GM21515 (cell line): ENCODE results near the gene KCNA4.
A peak's percentile ranks its signal among the peaks of the same experiment; 100 is the strongest.
"Not testable (repeated sequence)": the region's sequence is repeated elsewhere in the genome, so short reads cannot be mapped to it uniquely, and the experiment has no call there.

Experiments used
- ATAC-seq: cut with Tn5 transposase; IDR thresholded peaks from one replicate; pipeline ENCODE4 v1.9.1; 2021; ENCODE audit not compliant: unreplicated experiment

KCNA4 gene

DNA sequence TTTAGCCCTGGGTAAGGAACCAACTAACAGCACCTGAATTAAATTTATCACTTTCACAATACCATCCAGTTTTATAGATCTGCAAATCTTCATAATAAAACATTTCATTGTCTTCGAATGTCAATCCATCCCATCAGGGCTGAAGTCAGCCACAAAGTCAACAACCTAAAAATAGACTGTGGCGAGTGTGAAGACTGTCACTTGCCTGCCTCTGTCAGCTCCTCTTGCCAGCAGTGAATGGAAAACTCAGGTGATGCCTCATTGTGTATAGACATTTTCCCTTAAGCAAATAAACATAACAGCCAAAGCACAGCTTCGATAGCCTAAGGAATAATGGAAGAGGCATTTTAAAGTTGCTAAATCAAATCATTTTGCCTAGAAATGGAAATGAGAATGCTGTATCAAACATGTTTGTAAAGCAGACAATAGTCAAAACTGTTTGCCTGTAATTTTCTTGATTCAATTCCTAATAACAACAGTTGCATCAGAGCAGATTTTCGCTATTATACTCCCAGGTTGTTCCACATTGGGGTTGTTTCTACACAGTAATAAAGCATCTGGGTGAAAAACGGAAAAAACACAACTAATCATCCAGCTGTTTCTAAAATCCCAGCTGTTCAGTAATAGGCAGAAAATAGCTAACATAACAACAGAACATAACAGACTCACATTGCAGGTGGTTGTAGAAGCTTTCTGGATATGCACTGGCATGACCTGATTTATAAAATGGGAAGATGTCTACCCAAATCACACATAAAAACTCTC lies 15.7 kb downstream of the KCNA4 start:
- no peak for ATAC-seq

DNA sequence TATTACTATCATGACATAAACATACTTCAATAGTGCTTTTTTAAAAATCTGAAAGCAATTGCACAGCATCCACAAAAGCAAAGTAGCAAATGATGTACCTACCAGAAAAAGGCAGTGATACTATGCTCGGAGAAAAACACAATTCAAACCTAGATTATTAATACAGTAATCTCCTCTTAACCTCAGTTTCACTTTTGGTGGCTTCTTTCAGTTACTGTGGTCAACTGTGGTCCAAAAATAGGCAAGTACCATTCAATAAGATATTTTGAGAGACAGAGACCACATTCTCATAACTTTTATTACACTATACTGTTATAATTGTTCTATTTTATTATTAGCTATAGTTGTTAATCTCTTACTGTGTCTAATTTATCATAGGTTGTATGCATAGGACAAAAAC lies 20.8 kb downstream of the KCNA4 start:
- ATAC-seq = peak; percentile 68

DNA sequence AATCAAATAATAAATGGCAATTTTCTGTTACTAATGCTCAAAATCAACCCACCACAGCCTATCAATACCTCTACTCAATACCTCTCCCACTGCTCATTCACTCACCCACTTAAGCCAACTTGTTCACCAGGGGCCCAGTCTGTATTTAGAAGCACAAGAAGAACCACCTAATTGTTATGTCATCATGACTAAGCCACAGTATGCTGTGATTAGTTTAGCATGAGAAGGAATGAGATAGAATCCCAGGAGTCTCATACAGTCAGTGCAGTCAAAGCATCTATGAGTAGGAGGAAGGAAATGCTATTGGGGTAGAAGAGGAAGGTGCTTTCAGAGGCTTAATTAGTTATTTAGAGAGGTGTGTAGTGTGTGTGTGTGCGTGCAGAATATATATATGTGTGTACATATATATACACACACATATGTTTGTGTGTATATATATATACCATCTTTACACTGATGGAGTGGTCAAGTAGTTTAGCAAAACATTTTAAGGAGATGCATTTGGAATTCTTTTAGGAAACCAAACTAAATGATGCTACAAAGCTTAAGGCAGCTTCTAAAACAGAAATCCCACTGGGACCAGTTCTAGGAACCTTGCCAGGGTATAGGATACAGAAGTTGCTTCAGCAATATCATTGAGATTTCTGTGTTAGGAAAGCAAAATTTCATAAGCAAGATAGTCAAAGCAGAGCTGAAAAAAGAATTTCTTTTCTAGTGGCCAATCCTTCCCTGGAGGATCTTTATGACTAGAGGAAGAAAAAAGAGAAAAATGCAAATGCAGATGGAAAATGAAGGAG lies 27.5 kb downstream of the KCNA4 start:
- ATAC-seq = no peak

DNA sequence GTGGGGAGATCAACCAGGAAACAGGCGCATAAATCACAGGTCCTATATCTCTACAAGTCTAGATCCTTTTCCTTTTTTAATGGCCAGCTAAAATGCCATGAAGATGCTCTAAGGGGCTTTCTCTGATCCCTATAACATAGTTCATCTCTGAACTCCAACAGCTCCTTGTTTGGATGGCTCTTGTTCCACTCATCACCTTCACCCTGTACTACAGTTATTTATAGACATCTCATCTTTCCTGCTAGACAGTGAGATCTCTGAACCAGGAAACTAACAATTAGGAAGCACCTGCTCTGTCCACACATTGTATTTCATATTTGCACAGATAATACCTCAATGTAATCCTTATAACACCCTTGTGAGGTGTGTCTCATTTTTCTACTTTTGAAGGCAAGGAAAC lies 31.6 kb downstream of the KCNA4 start:
- no peak for ATAC-seq

DNA sequence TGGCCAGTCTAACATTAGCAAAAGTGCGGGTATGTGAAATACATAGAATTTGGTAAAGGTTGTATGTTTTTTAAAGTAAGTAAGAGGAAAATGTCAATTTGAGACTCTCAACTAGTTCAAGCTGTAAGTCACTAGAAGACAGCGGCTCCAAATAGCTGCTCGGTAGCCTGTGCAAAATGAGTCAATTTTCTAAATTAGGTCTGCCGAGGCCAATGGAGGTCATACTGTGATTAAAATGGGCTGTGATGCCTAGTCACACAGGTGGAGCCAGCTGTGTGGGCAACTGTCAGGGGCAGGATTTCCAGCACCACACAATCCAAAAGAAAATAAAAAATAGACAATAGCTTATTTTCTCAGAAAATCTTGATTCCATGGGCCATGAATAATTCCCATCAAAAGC lies 32.3 kb downstream of the KCNA4 start:
- ATAC-seq = no peak

DNA sequence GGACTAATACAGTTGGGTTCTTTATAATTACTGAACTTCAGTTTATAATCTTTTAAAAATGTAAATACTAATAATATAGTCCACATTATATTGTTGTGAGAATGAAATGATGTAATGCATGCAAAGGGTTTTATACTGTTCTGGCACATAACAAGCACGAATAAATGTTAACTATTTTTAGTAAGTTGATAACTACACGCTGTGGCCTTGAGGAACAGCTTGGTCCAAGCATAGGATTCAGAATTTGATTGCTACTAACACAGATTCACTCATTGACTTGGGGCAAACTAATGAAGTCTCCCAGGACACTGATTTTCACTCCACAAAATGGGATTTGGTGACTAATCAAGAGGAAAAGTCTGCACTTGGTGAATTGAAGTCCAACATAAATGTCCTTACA lies 38.3 kb downstream of the KCNA4 start:
- ATAC-seq = no peak

DNA sequence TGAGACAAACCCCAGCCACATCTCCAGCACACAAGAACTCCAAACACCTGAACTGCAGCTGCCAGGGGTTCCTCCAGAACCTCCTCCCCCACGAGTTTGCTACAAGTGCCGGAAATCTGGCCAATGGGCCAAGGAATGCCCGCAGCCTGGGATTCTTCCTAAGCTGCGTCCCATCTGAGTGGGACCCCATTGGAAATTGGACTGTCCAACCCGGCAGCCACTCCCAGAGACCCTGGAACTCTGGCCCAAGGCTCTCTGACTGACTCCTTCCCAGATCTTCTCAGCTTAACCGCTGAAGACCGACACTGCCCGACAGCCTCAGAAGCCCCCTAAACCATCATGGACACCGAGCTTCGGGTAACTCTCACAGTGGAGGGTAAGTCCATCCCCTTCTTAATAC lies 41.2 kb downstream of the KCNA4 start:
- not testable (repeated sequence) for ATAC-seq

DNA sequence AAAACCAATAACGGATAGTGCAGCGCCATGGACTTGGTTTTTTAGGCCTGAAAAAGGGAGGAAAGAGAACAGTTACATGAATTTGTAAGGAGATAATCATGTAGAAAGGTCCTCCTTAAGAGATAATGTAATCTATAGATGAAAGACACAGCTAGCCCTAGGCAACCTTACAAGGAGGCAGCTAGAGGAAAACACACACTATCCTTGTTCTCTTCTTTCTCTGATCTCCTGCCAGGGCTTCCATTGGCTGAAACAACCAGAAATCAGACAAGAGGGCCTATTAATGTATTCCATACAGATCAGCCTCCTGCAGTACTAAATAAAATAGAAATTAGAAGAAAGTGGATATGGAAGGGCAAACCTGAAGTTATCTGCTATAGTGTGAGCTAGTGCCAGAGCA lies 53.0 kb downstream of the KCNA4 start:
- ATAC-seq = no peak

DNA sequence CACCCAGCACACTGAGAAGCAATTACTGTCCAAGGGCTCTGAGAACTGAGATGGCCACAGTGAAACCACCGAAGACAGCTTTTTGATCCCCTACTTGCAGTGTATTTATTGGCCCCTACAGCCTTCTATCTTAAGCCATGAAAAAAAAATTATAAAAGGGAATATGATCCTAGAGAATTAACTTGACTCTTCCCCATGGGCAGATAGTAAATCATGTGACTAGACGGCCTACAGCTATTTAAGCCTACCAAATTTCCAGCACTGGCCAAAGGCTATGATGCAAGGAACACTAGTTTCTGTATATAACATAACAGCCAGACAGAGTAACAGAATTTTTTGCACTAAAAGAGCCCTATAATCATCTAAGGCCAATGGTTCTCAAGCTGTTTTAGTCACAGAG lies 53.8 kb downstream of the KCNA4 start:
- ATAC-seq = no peak

DNA sequence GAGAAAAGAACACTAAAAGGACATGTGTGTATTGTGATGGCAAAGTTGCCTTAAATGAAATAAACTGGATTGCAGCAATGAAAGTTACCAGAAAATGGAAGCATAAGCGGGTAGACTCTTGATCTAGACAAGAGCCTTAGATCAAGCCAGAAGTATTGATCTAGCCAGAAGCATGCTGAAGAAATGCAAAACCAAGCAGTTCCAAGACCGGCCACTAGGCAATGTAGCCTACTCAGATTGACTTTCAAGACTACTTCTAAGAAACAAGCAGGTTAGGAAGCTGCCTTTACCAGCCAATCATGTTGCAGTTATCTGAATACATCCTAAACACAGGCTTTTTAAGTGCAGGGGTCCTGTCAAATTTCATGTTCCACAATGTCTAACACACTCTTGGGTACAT lies 54.6 kb downstream of the KCNA4 start:
- peak; percentile 63 for ATAC-seq
